GM18508 (cell line): ENCODE measurements around the gene ZWILCH.
A peak's percentile ranks its signal among the peaks of the same experiment; 100 is the strongest.
"Not testable (repeated sequence)": the region's sequence is repeated elsewhere in the genome, so short reads cannot be mapped to it uniquely, and the experiment has no call there.

Experiments
- ATAC-seq: cut with Tn5 transposase; IDR thresholded peaks from one replicate; pipeline ENCODE4 v1.9.1; 2021; ENCODE audit warnings: moderate number of reproducible peaks; ENCODE audit not compliant: insufficient read depth, unreplicated experiment

The ZWILCH gene

GRCh38 chr15:66484539-66485112, 20.5 kb upstream of the ZWILCH start:
- no peak for ATAC-seq

GRCh38 chr15:66486887-66487286, 18.2 kb upstream of the ZWILCH start:
- no peak for ATAC-seq

GRCh38 chr15:66488525-66488924, 16.6 kb upstream of the ZWILCH start:
- no peak for ATAC-seq

GRCh38 chr15:66489179-66489791, 15.8 kb upstream of the ZWILCH start:
- no peak for ATAC-seq

DNA sequence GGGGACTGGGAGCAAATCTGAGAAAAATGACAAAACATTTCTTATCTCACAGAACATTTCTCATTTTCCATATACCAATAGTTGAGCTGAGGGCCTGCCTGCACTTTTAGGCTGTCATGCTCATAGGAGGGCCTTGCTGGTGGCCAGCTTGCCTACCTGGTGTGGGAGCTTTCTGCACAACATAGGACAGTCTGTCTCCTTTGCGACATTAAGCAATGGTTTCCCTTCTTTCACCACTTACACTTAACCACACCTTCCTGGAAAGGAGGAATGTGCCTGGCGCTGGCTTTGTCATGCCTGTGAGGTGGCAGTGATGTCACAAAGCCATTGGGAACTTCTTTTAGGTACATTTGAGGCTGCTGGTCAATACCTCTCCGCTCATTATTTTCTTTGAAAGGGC, 13.3 kb upstream of the ZWILCH start:
- no peak for ATAC-seq

DNA sequence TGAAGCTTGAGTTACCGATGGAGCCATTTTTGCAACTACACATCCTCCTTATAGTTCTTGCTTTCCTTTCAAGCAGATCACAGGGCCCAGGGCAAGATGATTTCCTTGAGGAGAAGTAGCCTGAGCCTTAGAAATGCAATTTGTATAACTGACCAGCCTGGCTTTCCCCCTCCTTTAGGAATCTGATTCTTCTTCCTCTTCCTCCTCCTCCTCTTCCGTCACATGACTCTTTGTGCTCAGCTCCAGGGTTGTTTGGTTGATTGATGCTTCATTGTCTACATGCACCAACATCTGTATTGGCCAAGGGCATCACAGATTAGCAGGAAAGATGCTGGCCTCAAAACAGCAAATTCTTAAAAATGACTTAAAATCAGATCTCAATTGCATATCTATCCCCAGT, 10.9 kb upstream of the ZWILCH start:
- no peak for ATAC-seq

GRCh38 chr15:66496951-66497501, 8.1 kb upstream of the ZWILCH start:
- no peak for ATAC-seq

- peak; percentile 63 for ATAC-seq
These were observed 7.3 kb upstream of the ZWILCH start, which contains the start of gene SNAPC5 for GRCh38 chr15:66497502-66498455. SNAPC5 (minus strand) TSS chr15:66497762; CDS start chr15:66497731, 31 bp downstream.

DNA sequence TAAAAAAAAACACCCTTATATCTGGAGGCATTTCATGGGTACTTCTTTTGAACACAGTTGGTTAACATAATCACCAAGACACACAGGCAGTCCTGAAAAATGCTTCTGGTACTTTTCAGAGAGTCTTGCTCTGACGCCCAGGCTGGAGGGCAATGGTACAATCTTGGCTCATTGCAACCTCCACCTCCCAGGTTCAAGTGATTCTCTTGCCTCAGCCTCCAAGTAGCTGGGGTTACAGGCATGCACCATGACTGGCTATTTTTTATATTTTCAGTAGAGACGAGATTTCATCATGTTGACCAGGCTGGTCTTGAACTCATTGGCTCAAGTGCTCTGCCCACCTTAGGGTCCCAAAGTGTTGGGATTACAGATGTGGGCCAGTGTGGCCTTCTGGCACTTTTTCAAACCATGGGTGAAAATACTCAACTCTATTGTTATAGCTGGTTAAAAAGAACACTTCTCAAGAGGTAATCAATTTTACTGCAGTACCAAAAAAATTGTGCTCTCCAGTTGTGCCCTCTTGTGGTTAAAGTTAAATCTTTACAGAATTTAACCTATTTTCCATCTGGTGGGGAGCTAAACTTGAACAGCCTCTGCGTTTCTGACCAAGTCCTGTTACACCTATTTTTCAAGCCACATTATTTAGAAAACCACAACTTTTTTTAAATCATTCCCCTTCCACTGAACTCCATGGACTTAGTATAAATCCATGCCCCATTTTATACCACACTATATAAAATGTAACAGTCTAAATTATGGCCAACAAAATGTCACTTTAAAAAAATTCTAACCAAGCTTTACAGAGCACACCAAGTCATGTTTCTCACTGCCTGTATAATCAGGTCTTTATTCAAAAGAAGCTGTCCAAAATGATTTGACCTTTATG, 6.4 kb upstream of the ZWILCH start:
- no peak for ATAC-seq

- not testable (repeated sequence) for ATAC-seq
These were observed 4.8 kb upstream of the ZWILCH start for GRCh38 chr15:66500346-66500745.

- no peak for ATAC-seq
These were observed 2.6 kb upstream of the ZWILCH start for GRCh38 chr15:66502491-66502890.

DNA sequence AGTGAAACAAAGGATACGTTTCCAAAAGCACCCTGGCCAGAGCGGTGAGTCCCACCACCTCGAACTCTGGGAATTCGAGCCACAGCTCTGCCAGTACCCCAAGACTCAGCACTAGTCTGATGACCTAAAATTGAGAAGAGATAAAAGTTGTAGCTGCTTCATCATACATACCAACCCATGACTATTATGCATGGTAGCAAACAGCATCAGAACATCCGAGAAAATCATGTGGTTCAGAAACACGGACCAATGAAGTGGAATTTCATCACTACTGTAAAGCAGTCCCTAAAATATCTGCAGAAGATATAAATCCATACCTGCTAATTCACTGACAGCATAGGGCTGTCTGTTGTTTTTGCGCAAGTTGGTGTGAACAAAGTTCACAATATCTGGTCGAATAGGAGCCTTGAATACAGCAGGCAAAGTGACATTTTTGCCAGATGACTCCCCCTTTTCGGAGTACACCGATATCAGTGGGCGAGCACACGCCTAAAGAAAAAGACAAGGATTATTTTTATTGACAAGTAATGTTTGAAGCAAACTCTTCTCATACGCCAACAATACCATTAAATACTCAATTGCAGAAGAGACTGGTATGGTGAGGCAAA, 2.0 kb upstream of the ZWILCH start:
- ATAC-seq: not testable (repeated sequence)

- no peak for ATAC-seq
These were observed 1.2 kb upstream of the ZWILCH start for GRCh38 chr15:66503780-66504562.

- ATAC-seq: no peak
These were observed 295 bp downstream of the ZWILCH start for GRCh38 chr15:66505430-66505811.

DNA sequence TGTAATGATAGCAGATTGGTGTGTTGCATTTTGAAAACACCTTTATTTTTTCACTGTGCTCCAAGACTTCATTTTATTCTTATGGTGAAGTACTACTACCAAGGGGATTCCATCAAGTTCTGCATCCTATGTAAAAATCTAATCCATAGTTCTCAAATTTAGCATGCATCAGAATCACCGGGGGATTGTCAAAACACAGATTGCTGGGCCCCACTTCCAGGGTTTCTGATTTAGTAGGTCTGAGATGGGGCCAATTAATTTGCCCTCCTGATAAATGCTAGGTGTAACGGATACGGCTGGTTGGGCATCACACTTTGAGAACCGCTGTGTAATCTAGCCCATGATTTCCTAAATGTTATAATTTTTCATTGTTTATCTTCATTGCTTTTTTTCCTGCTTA, 692 bp downstream of the ZWILCH start:
- ATAC-seq: no peak

GRCh38 chr15:66508293-66508883, 3.3 kb downstream of the ZWILCH start:
- no peak for ATAC-seq

DNA sequence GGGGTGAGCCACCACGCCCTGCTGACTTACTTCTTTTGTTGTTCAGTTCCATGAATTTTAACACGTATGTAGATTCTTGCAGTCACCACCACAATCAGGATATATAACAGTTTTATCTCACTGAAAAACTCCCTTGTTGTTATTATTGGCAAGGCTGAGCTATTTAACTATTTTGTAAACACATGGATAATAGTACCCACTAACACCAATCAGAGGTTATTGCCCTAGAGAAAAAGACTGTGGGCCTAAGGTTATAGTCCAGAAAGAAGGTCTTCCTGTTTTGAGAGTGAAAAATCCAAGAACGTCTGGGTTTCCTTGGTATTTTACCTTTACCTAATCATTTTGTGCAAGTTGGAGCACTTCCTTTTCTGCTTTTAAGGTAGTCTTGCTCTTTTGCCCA, 9.5 kb downstream of the ZWILCH start:
- no peak for ATAC-seq

DNA sequence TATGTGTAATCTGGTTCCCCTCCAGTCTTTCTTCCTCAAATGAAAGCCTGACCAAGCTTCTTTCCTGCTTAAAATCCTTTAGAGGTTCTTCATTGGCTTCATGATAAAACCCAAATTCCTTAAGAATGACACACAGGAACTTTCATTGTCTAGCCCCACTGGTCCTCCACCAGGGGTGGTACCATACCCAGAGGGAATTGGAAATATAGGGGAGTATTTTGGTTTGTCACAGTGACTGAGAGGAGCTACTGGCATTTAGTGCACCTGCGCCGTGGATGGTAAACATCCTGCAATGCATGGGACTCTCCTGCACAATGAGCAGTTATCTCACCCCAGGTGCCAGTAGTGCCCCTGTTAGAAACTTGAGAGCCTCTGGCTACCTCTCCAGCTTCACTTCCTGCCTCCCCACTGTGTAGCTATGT, 10.8 kb downstream of the ZWILCH start:
- no peak for ATAC-seq
